OCI-LY1 (cell line): ENCODE data around the gene SNRPD3.

Experiments used
- H2AFZ ChIP-seq: fragments of 200-600 bp; sonication (generic), shearing (Covaris generic); 2 replicates; pipeline ENCODE4 v1.6.0; 2014; ENCODE audit warnings: antibody characterized with exemption, mild to moderate bottlenecking, low read length
- H3F3A ChIP-seq: fragments of 200-600 bp; sonication (generic), shearing (Covaris generic); 2 replicates; pipeline ENCODE4 v1.6.0; 2014; ENCODE audit warnings: mild to moderate bottlenecking, antibody characterized with exemption, low read length, moderate library complexity; ENCODE audit not compliant: insufficient read depth
- H3K27ac ChIP-seq: fragments of 200-600 bp; sonication (generic); 2 replicates; pipeline ENCODE4 v1.5.1; 2014; ENCODE audit warnings: low read length, mixed run types, mild to moderate bottlenecking, low read depth; ENCODE audit not compliant: poor library complexity, severe bottlenecking
- H3K27me3 ChIP-seq: fragments of 200-600 bp; sonication (generic); 2 replicates; pipeline ENCODE4 v1.6.0; 2014; ENCODE audit warnings: antibody characterized with exemption, mild to moderate bottlenecking, low read length, moderate library complexity; ENCODE audit not compliant: insufficient read depth
- H3K36me3 ChIP-seq: fragments of 200-600 bp; sonication (generic); 2 replicates; pipeline ENCODE4 v1.6.1; 2014; ENCODE audit warnings: mild to moderate bottlenecking, antibody characterized with exemption, low read length, moderate library complexity, mixed read lengths; ENCODE audit not compliant: insufficient read depth
- H3K4me1 ChIP-seq: fragments of 200-600 bp; sonication (generic); 2 replicates; pipeline ENCODE4 v1.5.1; 2014; ENCODE audit warnings: mild to moderate bottlenecking, low read length, moderate library complexity; ENCODE audit not compliant: insufficient read depth, severe bottlenecking
- H3K4me2 ChIP-seq: fragments of 200-600 bp; sonication (generic), shearing (Covaris generic); 2 replicates; pipeline ENCODE4 v1.6.1; 2014; ENCODE audit warnings: low read length
- H3K4me3 ChIP-seq: fragments of 200-600 bp; sonication (generic); 2 replicates; pipeline ENCODE4 v1.5.1; 2014; ENCODE audit warnings: low read length, low read depth, mild to moderate bottlenecking, mixed read lengths; ENCODE audit not compliant: poor library complexity, severe bottlenecking
- H3K79me2 ChIP-seq: fragments of 200-600 bp; shearing (Covaris generic); 2 replicates; pipeline ENCODE4 v1.6.1; 2016; ENCODE audit warnings: mixed run types, low read length, mixed read lengths; ENCODE audit not compliant: insufficient read depth
- H3K9ac ChIP-seq: fragments of 200-600 bp; sonication (generic), shearing (Covaris generic); 2 replicates; pipeline ENCODE4 v1.6.1; 2014; ENCODE audit warnings: mild to moderate bottlenecking, low read length, mixed read lengths
- H3K9me2 ChIP-seq: fragments of 200-600 bp; sonication (generic), shearing (Covaris generic); 2 replicates; pipeline ENCODE4 v1.6.1; 2014; ENCODE audit warnings: low read depth, mild to moderate bottlenecking, low read length, mixed read lengths
- H3K9me3 ChIP-seq: fragments of 200-600 bp; shearing (Covaris generic); 2 replicates; pipeline ENCODE4 v1.6.1; 2014; ENCODE audit warnings: low read length, mixed read lengths
- H4K20me1 ChIP-seq: fragments of 200-600 bp; sonication (generic), shearing (Covaris generic); 2 replicates; pipeline ENCODE4 v1.6.0; 2016; ENCODE audit warnings: mild to moderate bottlenecking, low read length; ENCODE audit not compliant: insufficient read depth
- EZH2 ChIP-seq: fragments of 200-600 bp; sonication (generic), shearing (Covaris generic); IDR thresholded peaks from 2 replicates; pipeline ENCODE4 v1.8.0; 2017; ENCODE audit warnings: borderline replicate concordance, mixed run types, mild to moderate bottlenecking, antibody characterized with exemption, low read length, moderate library complexity, mixed read lengths
- TF ChIP-seq, protein P1 (sequence below): fragments of 200-600 bp; sonication (generic), shearing (Covaris generic); IDR thresholded peaks from 2 replicates; pipeline ENCODE4 v1.5.1; 2017; ENCODE audit warnings: mild to moderate bottlenecking, antibody characterized with exemption, low read length, moderate library complexity, mixed read lengths

The SNRPD3 gene

GRCh38 chr22:24578355-24579257 lies 22.8 kb downstream of the SNRPD3 start:
- Histone ChIP-seq H3K4me2 (no peak overlapping the region), H3K27ac (no peak overlapping the region), H3K9me2 (no peaks in the 10 kb centered on the region), H3F3A (no peaks in the 10 kb centered on the region), H2AFZ (no peak overlapping the region), H3K9ac (no peak overlapping the region), H3K9me3 (no peaks in the 10 kb centered on the region), H3K36me3 (peaks cover 30% of the 10 kb centered on the region), H3K27me3 (no peaks in the 10 kb centered on the region), H3K4me3 (no peak overlapping the region), H4K20me1 (no peaks in the 10 kb centered on the region), H3K79me2 (no peaks in the 10 kb centered on the region), H3K4me1 (no peaks in the 10 kb centered on the region)
- TF ChIP-seq, protein P1, sequence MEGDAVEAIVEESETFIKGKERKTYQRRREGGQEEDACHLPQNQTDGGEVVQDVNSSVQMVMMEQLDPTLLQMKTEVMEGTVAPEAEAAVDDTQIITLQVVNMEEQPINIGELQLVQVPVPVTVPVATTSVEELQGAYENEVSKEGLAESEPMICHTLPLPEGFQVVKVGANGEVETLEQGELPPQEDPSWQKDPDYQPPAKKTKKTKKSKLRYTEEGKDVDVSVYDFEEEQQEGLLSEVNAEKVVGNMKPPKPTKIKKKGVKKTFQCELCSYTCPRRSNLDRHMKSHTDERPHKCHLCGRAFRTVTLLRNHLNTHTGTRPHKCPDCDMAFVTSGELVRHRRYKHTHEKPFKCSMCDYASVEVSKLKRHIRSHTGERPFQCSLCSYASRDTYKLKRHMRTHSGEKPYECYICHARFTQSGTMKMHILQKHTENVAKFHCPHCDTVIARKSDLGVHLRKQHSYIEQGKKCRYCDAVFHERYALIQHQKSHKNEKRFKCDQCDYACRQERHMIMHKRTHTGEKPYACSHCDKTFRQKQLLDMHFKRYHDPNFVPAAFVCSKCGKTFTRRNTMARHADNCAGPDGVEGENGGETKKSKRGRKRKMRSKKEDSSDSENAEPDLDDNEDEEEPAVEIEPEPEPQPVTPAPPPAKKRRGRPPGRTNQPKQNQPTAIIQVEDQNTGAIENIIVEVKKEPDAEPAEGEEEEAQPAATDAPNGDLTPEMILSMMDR, result no peak
- no peak for TF ChIP-seq EZH2

- H3F3A ChIP-seq, result no peaks in the 10 kb centered on the region
- no peak for TF ChIP-seq EZH2
- TF ChIP-seq, protein P1, result no peak
- H3K27ac ChIP-seq, result no peak overlapping the region
- peaks cover 24% of the 10 kb centered on the region for H3K36me3 ChIP-seq
- H2AFZ ChIP-seq, result no peak overlapping the region
- no peaks in the 10 kb centered on the region for H3K79me2 ChIP-seq
- H3K9me3 ChIP-seq, result no peaks in the 10 kb centered on the region
- H4K20me1 ChIP-seq, result no peaks in the 10 kb centered on the region
- H3K9ac ChIP-seq, result no peak overlapping the region
- no peak overlapping the region for H3K4me3 ChIP-seq
- no peak overlapping the region for H3K4me2 ChIP-seq
- 0 out of 2 replicates have a peak, but pooled peaks cover 3% of the 10 kb centered on the region for H3K27me3 ChIP-seq
- no peaks in the 10 kb centered on the region for H3K4me1 ChIP-seq
- H3K9me2 ChIP-seq, result no peaks in the 10 kb centered on the region
Observed at GRCh38 chr22:24579258-24579601, 23.4 kb downstream of the SNRPD3 start.

GRCh38 chr22:24580276-24580675 lies 24.5 kb downstream of the SNRPD3 start:
- TF ChIP-seq EZH2, result no peak
- TF ChIP-seq, protein P1, result no peak

More at GRCh38 chr22:24580276-24580675, 24.5 kb downstream of the SNRPD3 start:
- Histone ChIP-seq H3K4me3 (no peak overlapping the region), H3F3A (no peaks in the 10 kb centered on the region), H4K20me1 (no peaks in the 10 kb centered on the region), H2AFZ (no peak overlapping the region), H3K9ac (no peak overlapping the region), H3K4me2 (no peak overlapping the region), H3K36me3 (peaks cover 15% of the 10 kb centered on the region), H3K27ac (no peak overlapping the region), H3K4me1 (no peaks in the 10 kb centered on the region), H3K27me3 (0 out of 2 replicates have a peak, but pooled peaks cover 3% of the 10 kb centered on the region), H3K9me3 (no peaks in the 10 kb centered on the region), H3K9me2 (no peaks in the 10 kb centered on the region), H3K79me2 (no peaks in the 10 kb centered on the region)
